H9 (cell line): ENCODE data around the gene F13A1. TPM values are rescaled to one million over a fixed set of nuclear protein-coding genes. Genes with fewer than 3 reads are reported as not detected.
A peak's percentile ranks its signal among the peaks of the same experiment; 100 is the strongest.

ENCODE experiments used
- DNase-seq: peaks from one replicate; pipeline ENCODE4 v3.0.0-alpha.2; 2017
- H2AFZ ChIP-seq: one replicate; pipeline ENCODE4 v1.6.1; 2013; ENCODE audit warnings: mild to moderate bottlenecking, low read length, control low read depth, moderate library complexity
- H2AK5ac ChIP-seq: 2 replicates; pipeline ENCODE4 v1.6.1; 2013; ENCODE audit warnings: low read length, control low read depth, mixed read lengths; ENCODE audit not compliant: insufficient read length
- H2BK120ac ChIP-seq: one replicate; pipeline ENCODE4 v1.6.1; 2013; ENCODE audit warnings: low read depth, mild to moderate bottlenecking, low read length, control low read depth, inconsistent platforms; ENCODE audit not compliant: poor library complexity, severe bottlenecking
- H2BK12ac ChIP-seq: 2 replicates; pipeline ENCODE4 v1.6.1; 2013; ENCODE audit warnings: low read length, control low read depth, mixed read lengths, low read depth; ENCODE audit not compliant: insufficient read length
- H2BK15ac ChIP-seq: 2 replicates; pipeline ENCODE4 v1.6.1; 2013; ENCODE audit warnings: low read depth, low read length, control low read depth
- H2BK20ac ChIP-seq: one replicate; pipeline ENCODE4 v1.6.1; 2013; ENCODE audit warnings: low read depth, mild to moderate bottlenecking, low read length, control low read depth, inconsistent platforms; ENCODE audit not compliant: poor library complexity, severe bottlenecking
- H2BK5ac ChIP-seq: 2 replicates; pipeline ENCODE4 v1.6.1; 2013; ENCODE audit warnings: low read length, control low read depth, mixed read lengths; ENCODE audit not compliant: insufficient read length
- H3K14ac ChIP-seq: 2 replicates; pipeline ENCODE4 v1.6.1; 2013; ENCODE audit warnings: low read length, control low read depth; ENCODE audit not compliant: insufficient read depth
- H3K18ac ChIP-seq: 2 replicates; pipeline ENCODE4 v1.6.1; 2013; ENCODE audit warnings: low read depth, mild to moderate bottlenecking, mixed read lengths, low read length, control low read depth; ENCODE audit not compliant: insufficient read length
- H3K23ac ChIP-seq: 2 replicates; pipeline ENCODE4 v1.6.1; 2013; ENCODE audit warnings: low read length, control low read depth, mixed read lengths, low read depth; ENCODE audit not compliant: insufficient read length
- H3K23me2 ChIP-seq: 2 replicates; pipeline ENCODE4 v1.6.1; 2013; ENCODE audit warnings: low read depth, mild to moderate bottlenecking, mixed read lengths, low read length, control low read depth; ENCODE audit not compliant: insufficient read length, poor library complexity, severe bottlenecking
- H3K27ac ChIP-seq: 2 replicates; pipeline ENCODE4 v1.5.1; 2013; ENCODE audit warnings: low read length, control low read depth, mixed read lengths, low read depth; ENCODE audit not compliant: insufficient read length
- H3K27me3 ChIP-seq: 2 replicates; pipeline ENCODE4 v1.6.1; 2013; ENCODE audit warnings: low read length, control low read depth, inconsistent platforms; ENCODE audit not compliant: insufficient read depth
- H3K4ac ChIP-seq: 2 replicates; pipeline ENCODE4 v1.6.1; 2013; ENCODE audit warnings: low read depth, mild to moderate bottlenecking, control low read depth, inconsistent platforms, low read length, moderate library complexity
- H3K4me1 ChIP-seq: 2 replicates; pipeline ENCODE4 v1.6.1; 2013; ENCODE audit warnings: low read length, control low read depth, inconsistent platforms; ENCODE audit not compliant: insufficient read depth
- H3K4me2 ChIP-seq: 2 replicates; pipeline ENCODE4 v1.6.1; 2013; ENCODE audit warnings: low read length, control low read depth, mixed read lengths; ENCODE audit not compliant: insufficient read length, insufficient read depth
- H3K56ac ChIP-seq: 2 replicates; pipeline ENCODE4 v1.6.1; 2013; ENCODE audit warnings: low read depth, mild to moderate bottlenecking, mixed read lengths, low read length, control low read depth; ENCODE audit not compliant: insufficient read length
- H3K79me1 ChIP-seq: 2 replicates; pipeline ENCODE4 v1.6.1; 2013; ENCODE audit warnings: low read depth, mild to moderate bottlenecking, moderate library complexity, low read length, control low read depth, inconsistent platforms; ENCODE audit not compliant: insufficient read depth, poor library complexity, severe bottlenecking
- H3K79me2 ChIP-seq: 2 replicates; pipeline ENCODE4 v1.6.1; 2013; ENCODE audit warnings: low read length, control low read depth, inconsistent platforms; ENCODE audit not compliant: insufficient read depth
- H3K9ac ChIP-seq: 2 replicates; pipeline ENCODE4 v1.6.1; 2013; ENCODE audit warnings: low read length, control low read depth, mixed read lengths; ENCODE audit not compliant: insufficient read length; ENCODE audit errors: extremely low read depth
- H3K9me3 ChIP-seq: one replicate; pipeline ENCODE4 v1.6.1; 2013; ENCODE audit warnings: low read depth, low read length, inconsistent platforms; ENCODE audit not compliant: control insufficient read depth
- H3T11ph ChIP-seq: one replicate; pipeline ENCODE4 v1.6.1; 2013; ENCODE audit warnings: mild to moderate bottlenecking, low read length, control low read depth, inconsistent platforms
- H4K20me1 ChIP-seq: one replicate; pipeline ENCODE4 v1.6.1; 2013; ENCODE audit not compliant: control insufficient read depth, insufficient read length, insufficient read depth
- H4K5ac ChIP-seq: 2 replicates; pipeline ENCODE4 v1.6.1; 2013; ENCODE audit warnings: low read depth, mild to moderate bottlenecking, mixed read lengths, low read length, control low read depth; ENCODE audit not compliant: insufficient read length
- H4K8ac ChIP-seq: replicated peaks from 2 replicates; pipeline ENCODE4 v1.6.1; 2013; ENCODE audit warnings: low read length, control low read depth, mixed read lengths, low read depth; ENCODE audit not compliant: insufficient read length
- H4K91ac ChIP-seq: 2 replicates; pipeline ENCODE4 v1.6.1; 2013; ENCODE audit warnings: low read depth, mild to moderate bottlenecking, moderate library complexity, mixed read lengths, low read length, control low read depth; ENCODE audit not compliant: insufficient read length
- H3K27ac Mint-ChIP-seq, 3 experiments: 2 replicates in 2 of 3; 3 replicates in 1 of 3; pipeline ENCODE4 v1.8.0; 2020 to 2021; ENCODE audit warnings: mixed read lengths in 3 of 3, mild to moderate bottlenecking in 1 of 3, moderate library complexity in 1 of 3
- H3K27me3 Mint-ChIP-seq: 2 replicates; pipeline ENCODE4 v1.8.0; 2021; ENCODE audit warnings: low read depth, mild to moderate bottlenecking, moderate library complexity, mixed read lengths
- H3K36me3 Mint-ChIP-seq, 3 experiments: 2 replicates in 2 of 3; 3 replicates in 1 of 3; pipeline ENCODE4 v1.8.0; 2020 to 2021; ENCODE audit warnings: low read depth in 3 of 3, mixed read lengths in 3 of 3; ENCODE audit not compliant: insufficient read depth in 1 of 3
- H3K4me1 Mint-ChIP-seq, 2 experiments: 2 replicates each; pipeline ENCODE4 v1.8.0; 2020; ENCODE audit warnings: mixed read lengths in 2 of 2
- H3K4me3 Mint-ChIP-seq, 2 experiments: 2 replicates in 1 of 2; 3 replicates in 1 of 2; pipeline ENCODE4 v1.8.0; 2020 to 2021; ENCODE audit warnings: mild to moderate bottlenecking in 2 of 2, mixed read lengths in 2 of 2, moderate library complexity in 1 of 2
- H3K9me3 Mint-ChIP-seq, 2 experiments: 2 replicates in 1 of 2; 3 replicates in 1 of 2; pipeline ENCODE4 v1.8.0; 2020; ENCODE audit warnings: mild to moderate bottlenecking in 2 of 2, mixed read lengths in 2 of 2, moderate library complexity in 1 of 2
- CTCF ChIP-seq: fragments of 200-600 bp; sonication (generic); conservative IDR thresholded peaks from 3 replicates; pipeline ENCODE4 v1.8.0; 2021; ENCODE audit warnings: antibody characterized with exemption, mild to moderate bottlenecking
- microRNA-seq: library from miRNA; unstranded; fragments of <30 nt; microRNA quantifications from one replicate; pipeline ENCODE4, GENCODE V29; 2020; ENCODE audit warnings: borderline microRNAs expressed
- total RNA-seq: library from RNA; stranded (reverse); gene quantifications from 2 replicates; pipeline ENCODE4 v1.2.1, GENCODE V29; 2021

The F13A1 gene
- total RNA-seq, 1 experiment from 2014 or later: 0.15 TPM

GRCh38 chr6:6105472-6106036 lies 214.9 kb downstream of the F13A1 start:
- Histone ChIP-seq H3T11ph (no peak overlapping the region), H2AFZ (peak overlapping the region; percentile 83), H3K14ac (no peak overlapping the region), H3K9ac (no peak overlapping the region), H3K18ac (no peak overlapping the region), H2BK5ac (no peak overlapping the region), H3K9me3 (no peaks in the 10 kb centered on the region), H4K8ac (no peak overlapping the region), H2BK15ac (no peak overlapping the region), H4K20me1 (no peaks in the 10 kb centered on the region), H4K91ac (no peak overlapping the region), H3K79me2 (no peaks in the 10 kb centered on the region), H3K4ac (no peak overlapping the region), H3K4me1 (no peaks in the 10 kb centered on the region), H3K23ac (no peak overlapping the region), H2AK5ac (no peak overlapping the region), H2BK12ac (no peak overlapping the region), H3K4me2 (no peak overlapping the region), H4K5ac (no peak overlapping the region), H3K23me2 (no peaks in the 10 kb centered on the region), H2BK20ac (no peak overlapping the region), H3K79me1 (no peaks in the 10 kb centered on the region), H3K27ac (no peak overlapping the region), H3K56ac (no peak overlapping the region), H3K27me3 (no peaks in the 10 kb centered on the region), H2BK120ac (no peak overlapping the region)
- peak; percentile 68 for DNase-seq
- Mint-ChIP-seq H3K4me3 (no peak overlapping the region), H3K27me3 (peaks cover 4% of the 10 kb centered on the region), H3K27ac (no peak overlapping the region), H3K36me3 (no peaks in the 10 kb centered on the region; a peak in 1 of 7 replicates), H3K9me3 (peaks cover 3 to 6% of the 10 kb centered on the region in 2 experiments; a peak in 4 of 5 replicates), H3K4me1 (no peaks in the 10 kb centered on the region)
- TF ChIP-seq CTCF: peak; percentile 71

Small RNA genes lying within 50 kb of the gene (microRNA-seq; reads per million reads assigned to microRNA genes)
- not detected for gene MIR5683
- gene MIR7853: not detected
